ENCODE measurements around the gene FNIP2. TPM values are rescaled to one million over a fixed set of nuclear protein-coding genes. Genes with fewer than 3 reads are reported as not detected.

FNIP2 gene
- total and polyA plus RNA-seq, 8 donors = 4.8 to 109 (median 28.9) TPM

DNA sequence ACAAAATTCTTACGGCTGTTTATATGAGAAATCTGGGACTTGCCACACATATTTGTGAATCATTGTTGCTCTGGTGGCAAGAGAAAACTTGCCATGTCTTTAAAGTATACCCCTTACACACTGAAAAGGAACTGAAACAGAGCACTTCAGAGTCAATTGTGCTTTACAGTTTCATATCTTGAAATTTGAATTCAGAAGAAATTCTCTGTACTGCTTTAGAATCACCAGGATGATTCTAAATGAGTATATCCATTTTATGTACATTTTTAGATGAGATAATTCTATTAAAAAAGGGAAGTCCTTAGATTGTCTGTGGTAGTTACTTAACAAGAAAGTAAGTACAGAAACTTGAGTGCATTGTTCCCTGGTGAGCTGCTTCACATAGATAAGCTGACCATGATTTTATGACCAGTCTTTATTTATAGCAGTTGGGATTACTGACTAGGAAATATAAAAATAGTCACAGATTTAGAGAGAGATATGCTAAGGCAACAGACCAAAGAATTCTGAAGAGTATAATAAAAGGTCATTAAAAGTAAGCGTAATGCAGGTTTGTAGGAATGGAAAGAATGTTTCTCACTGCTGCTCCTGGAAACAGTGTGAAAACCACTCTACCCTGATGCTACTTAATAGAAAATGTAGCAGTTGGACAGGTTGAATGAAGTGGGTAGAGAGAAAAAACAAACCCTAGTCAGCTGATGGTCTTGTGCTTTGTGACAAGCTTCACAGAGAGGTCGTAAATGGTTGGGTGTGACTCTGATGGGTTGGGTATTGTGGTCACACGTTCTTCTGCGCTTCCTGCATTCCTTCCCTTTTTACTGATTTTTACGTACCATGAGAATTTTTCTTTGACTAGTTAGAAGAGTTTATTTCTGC lies 41.0 kb downstream of the FNIP2 start:
- Histone ChIP-seq H3K4me3 (no peak overlapping the region), H3K27me3 (no peaks in the 10 kb centered on the region), H3K9me3 (no peaks in the 10 kb centered on the region), H3K4me1 (peaks cover 49 to 90% (median 72%) of the 10 kb centered on the region in 4 donors), H3K27ac (peak overlapping the region in 4 of 5 donors; percentile 64 to 79 (median 74)), H3K36me3 (no peaks in the 10 kb centered on the region)
- DNase-seq = peak in 1 of 2 donors; percentile 80
- TF ChIP-seq EP300 (IDR thresholded peaks at IDR 0.05) (no peak), POLR2A (IDR thresholded peaks at IDR 0.05) (no peak), POLR2AphosphoS5 (IDR thresholded peaks at IDR 0.05) (no peak)
- TF ChIP-seq, protein P1, sequence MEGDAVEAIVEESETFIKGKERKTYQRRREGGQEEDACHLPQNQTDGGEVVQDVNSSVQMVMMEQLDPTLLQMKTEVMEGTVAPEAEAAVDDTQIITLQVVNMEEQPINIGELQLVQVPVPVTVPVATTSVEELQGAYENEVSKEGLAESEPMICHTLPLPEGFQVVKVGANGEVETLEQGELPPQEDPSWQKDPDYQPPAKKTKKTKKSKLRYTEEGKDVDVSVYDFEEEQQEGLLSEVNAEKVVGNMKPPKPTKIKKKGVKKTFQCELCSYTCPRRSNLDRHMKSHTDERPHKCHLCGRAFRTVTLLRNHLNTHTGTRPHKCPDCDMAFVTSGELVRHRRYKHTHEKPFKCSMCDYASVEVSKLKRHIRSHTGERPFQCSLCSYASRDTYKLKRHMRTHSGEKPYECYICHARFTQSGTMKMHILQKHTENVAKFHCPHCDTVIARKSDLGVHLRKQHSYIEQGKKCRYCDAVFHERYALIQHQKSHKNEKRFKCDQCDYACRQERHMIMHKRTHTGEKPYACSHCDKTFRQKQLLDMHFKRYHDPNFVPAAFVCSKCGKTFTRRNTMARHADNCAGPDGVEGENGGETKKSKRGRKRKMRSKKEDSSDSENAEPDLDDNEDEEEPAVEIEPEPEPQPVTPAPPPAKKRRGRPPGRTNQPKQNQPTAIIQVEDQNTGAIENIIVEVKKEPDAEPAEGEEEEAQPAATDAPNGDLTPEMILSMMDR (IDR thresholded peaks at IDR 0.05) = no peak
- intact Hi-C loops (cut with DNase I; ENCODE audit: low total_unique reads) = no loop called here
- 34 to 45% (median 44%) methylated on average over 6 of the region's 6 CpGs for WGBS, 5 donors

DNA sequence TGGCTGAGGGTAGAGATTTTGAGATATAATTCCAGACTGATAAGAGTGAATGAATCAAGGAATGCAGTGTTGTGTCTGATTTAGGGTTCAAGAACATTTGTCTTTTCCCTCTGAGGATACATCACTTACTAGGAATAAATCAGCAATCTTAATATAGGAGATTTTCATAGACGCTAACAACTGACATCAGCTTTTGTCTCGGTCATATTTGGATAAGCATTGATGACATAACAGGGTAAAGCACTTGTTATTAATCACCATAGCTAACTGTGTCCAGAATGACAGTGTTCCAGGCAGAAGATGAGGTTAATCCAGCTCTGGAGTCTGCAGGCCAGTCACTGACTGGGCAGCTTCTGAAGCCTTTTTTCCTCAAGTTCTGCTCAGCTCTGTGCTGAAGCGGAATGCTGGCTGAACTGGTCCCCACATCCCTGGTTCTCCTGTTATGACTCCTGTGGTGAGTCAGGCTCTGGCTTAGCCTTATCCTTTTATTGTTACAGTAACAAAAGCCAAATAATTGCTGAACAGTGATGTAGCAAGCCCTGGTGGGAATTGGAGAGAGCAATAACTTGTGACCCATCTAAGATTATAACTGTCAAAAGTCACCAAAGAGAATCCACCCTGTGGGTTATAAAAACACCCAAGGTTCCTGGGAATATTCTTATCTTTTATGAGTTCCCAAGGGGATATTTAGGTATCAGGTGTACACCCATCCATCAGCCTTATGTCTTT lies 41.8 kb downstream of the FNIP2 start:
- intact Hi-C loops (cut with DNase I; ENCODE audit: low total_unique reads) = no loop called here
- H3K4me1 ChIP-seq = peaks cover 49 to 89% (median 73%) of the 10 kb centered on the region in 4 donors
- H3K4me3 ChIP-seq = no peak overlapping the region
- H3K27me3 ChIP-seq = no peaks in the 10 kb centered on the region
- TF ChIP-seq, protein P1 (IDR thresholded peaks at IDR 0.05) = no peak
- TF ChIP-seq POLR2A (IDR thresholded peaks at IDR 0.05) (no peak), EP300 (IDR thresholded peaks at IDR 0.05) (no peak), POLR2AphosphoS5 (IDR thresholded peaks at IDR 0.05) (peak in 2 of 3 donors; percentile 30 to 85)
- DNase-seq = peak; percentile 58 to 83
- 24 to 37% (median 33%) methylated on average over 3 of the region's 3 CpGs for WGBS, 5 donors
- no peaks in the 10 kb centered on the region for H3K9me3 ChIP-seq
- peak overlapping the region; percentile 43 to 79 (median 74) for H3K27ac ChIP-seq
- no peaks in the 10 kb centered on the region for H3K36me3 ChIP-seq

DNA sequence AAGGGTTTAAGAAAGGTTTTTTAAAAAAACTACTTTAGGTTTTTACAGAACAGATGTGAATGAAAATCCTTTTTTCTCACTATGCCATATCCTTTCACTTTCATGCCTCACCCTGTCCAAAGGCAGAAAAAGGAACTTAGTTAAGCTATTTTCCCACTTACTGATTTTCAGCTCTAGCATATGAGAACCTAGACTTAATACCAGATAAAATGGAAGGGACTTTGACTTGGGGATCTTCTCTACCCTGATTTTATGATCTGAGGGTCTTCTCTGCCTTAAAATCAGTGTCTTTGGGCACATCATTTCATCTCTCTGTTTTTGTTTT lies 42.4 kb downstream of the FNIP2 start:
- H3K27ac ChIP-seq = peak overlapping the region in 4 of 5 donors; percentile 64 to 79 (median 74)
- intact Hi-C loops (cut with DNase I; ENCODE audit: low total_unique reads) = no loop called here
- no peaks in the 10 kb centered on the region for H3K27me3 ChIP-seq
- H3K4me3 ChIP-seq = no peak overlapping the region
- no peaks in the 10 kb centered on the region for H3K36me3 ChIP-seq
- no peak for DNase-seq
- H3K4me1 ChIP-seq = peaks cover 47 to 85% (median 68%) of the 10 kb centered on the region in 4 donors
- H3K9me3 ChIP-seq = no peaks in the 10 kb centered on the region
- TF ChIP-seq POLR2AphosphoS5 (IDR thresholded peaks at IDR 0.05) (no peak), EP300 (IDR thresholded peaks at IDR 0.05) (no peak), POLR2A (IDR thresholded peaks at IDR 0.05) (no peak)
- TF ChIP-seq, protein P1 (IDR thresholded peaks at IDR 0.05) = no peak

DNA sequence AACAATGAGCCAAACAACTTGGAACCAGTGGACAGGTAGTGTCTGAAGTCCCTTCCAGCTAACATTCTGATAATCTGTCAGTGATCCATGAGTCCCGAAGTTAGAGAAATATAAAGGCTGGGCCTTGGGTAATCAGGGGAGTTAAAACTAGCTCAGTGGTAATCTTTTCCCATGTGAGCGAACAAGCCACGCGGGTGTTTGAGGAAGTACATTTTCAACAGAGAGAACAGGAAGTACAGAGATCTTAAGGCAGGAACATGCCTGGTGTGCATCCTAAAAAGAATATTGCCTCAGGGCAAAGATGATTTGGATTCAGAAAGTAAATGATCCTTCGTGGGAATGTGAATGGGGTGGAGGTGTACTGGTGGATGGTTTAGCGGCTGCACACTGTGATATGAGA lies 42.9 kb downstream of the FNIP2 start:
- H3K9me3 ChIP-seq = no peaks in the 10 kb centered on the region
- H3K4me3 ChIP-seq = no peak overlapping the region
- intact Hi-C loops (cut with DNase I; ENCODE audit: low total_unique reads) = no loop called here
- H3K27ac ChIP-seq = peak overlapping the region; percentile 41 to 79 (median 74)
- WGBS, 5 donors = 21 to 53% (median 34%) methylated on average over 6 of the region's 6 CpGs
- TF ChIP-seq POLR2A (IDR thresholded peaks at IDR 0.05) = no peak
- TF ChIP-seq POLR2AphosphoS5 (IDR thresholded peaks at IDR 0.05) = peak in 2 of 3 donors; percentile 38 to 62
- no peaks in the 10 kb centered on the region for H3K27me3 ChIP-seq
- DNase-seq = peak; percentile 50 to 74
- peaks cover 48 to 82% (median 64%) of the 10 kb centered on the region in 4 donors for H3K4me1 ChIP-seq
- no peaks in the 10 kb centered on the region for H3K36me3 ChIP-seq
